HEK293 (cell line): ENCODE measurements around the gene NTN4.

Source experiments
- CTCF ChIA-PET: fragments of 350-600 bp; formaldehyde crosslinking; extraction: SDS; loops from one replicate; lab custom pipeline; 2021; ENCODE audit warnings: antibody characterized with exemption; lab: Yijun Ruan, JAX
- POLR2A ChIA-PET: fragments of 300-600 bp; formaldehyde crosslinking; extraction: SDS; loops from one replicate; lab custom pipeline; 2020; ENCODE audit warnings: antibody characterized with exemption, inconsistent platforms; lab: Yijun Ruan, JAX
- H3K27ac ChIP-seq: fragments of 200-500 bp; sonication (Bioruptor generic); 2 replicates; pipeline ENCODE4 v1.5.1; 2014; ENCODE audit warnings: low read depth, low read length, control low read depth, inconsistent platforms; ENCODE audit errors: extremely low read depth
- H3K36me3 ChIP-seq, 2 experiments: fragments of 200-500 bp in 1 of 2; sonication (Bioruptor generic) in 1 of 2; 1 replicate in 1 of 2; 2 replicates in 1 of 2; pipeline ENCODE4 v1.5.1; 2014 to 2017; ENCODE audit warnings: inconsistent platforms in 2 of 2, low read length in 2 of 2; ENCODE audit not compliant: control insufficient read depth in 2 of 2, insufficient read depth in 1 of 2
- H3K4me1 ChIP-seq: fragments of 200-500 bp; sonication (Bioruptor generic); 2 replicates; pipeline ENCODE4 v1.5.1; 2014; ENCODE audit warnings: mild to moderate bottlenecking, low read length, inconsistent platforms; ENCODE audit not compliant: control insufficient read depth, insufficient read depth
- H3K4me3 ChIP-seq: 2 replicates; pipeline ENCODE4 v1.5.1; 2011; ENCODE audit warnings: low read depth, mild to moderate bottlenecking, control low read depth, low read length, moderate library complexity
- H3K9me3 ChIP-seq: fragments of 200-500 bp; sonication (Bioruptor generic); 2 replicates; pipeline ENCODE4 v1.5.1; 2014; ENCODE audit warnings: low read depth, low read length, inconsistent platforms; ENCODE audit not compliant: control insufficient read depth, insufficient read depth
- GLIS2 ChIP-seq: fragments of 450-650 bp; formaldehyde crosslinking; IDR thresholded peaks from 2 replicates; pipeline ENCODE4 v1.5.1; 2016; ENCODE audit warnings: missing biosample characterization, missing genetic modification characterization
- HOXA7 ChIP-seq: sonication (generic); formaldehyde crosslinking; IDR thresholded peaks from 2 replicates; pipeline ENCODE4 v1.8.1; 2022; ENCODE audit warnings: missing genetic modification reagents, borderline replicate concordance
- PATZ1 ChIP-seq: fragments of 450-650 bp; formaldehyde crosslinking; IDR thresholded peaks from 2 replicates; pipeline ENCODE4 v1.5.1; 2016; ENCODE audit warnings: missing biosample characterization, missing genetic modification characterization
- SP7 ChIP-seq: fragments of 450-650 bp; formaldehyde crosslinking; IDR thresholded peaks from 2 replicates; pipeline ENCODE4 v1.5.1; 2016; ENCODE audit warnings: missing biosample characterization, missing genetic modification characterization
- TRIM28 ChIP-seq: IDR thresholded peaks from 2 replicates; pipeline ENCODE4 v1.6.1; 2011; ENCODE audit warnings: low read length, control low read depth, borderline replicate concordance
- ZBTB17 ChIP-seq: fragments of 450-650 bp; formaldehyde crosslinking; IDR thresholded peaks from 2 replicates; pipeline ENCODE4 v1.5.1; 2016; ENCODE audit warnings: missing biosample characterization, missing genetic modification characterization
- ZBTB6 ChIP-seq: fragments of 450-650 bp; formaldehyde crosslinking; IDR thresholded peaks from 2 replicates; pipeline ENCODE4 v1.5.1; 2017; ENCODE audit warnings: missing biosample characterization, missing genetic modification characterization
- ZBTB7A ChIP-seq: fragments of 450-650 bp; formaldehyde crosslinking; IDR thresholded peaks from 2 replicates; pipeline ENCODE4 v1.5.1; 2016; ENCODE audit warnings: low read depth, missing biosample characterization, missing genetic modification characterization
- ZBTB8A ChIP-seq: fragments of 450-650 bp; formaldehyde crosslinking; IDR thresholded peaks from 2 replicates; pipeline ENCODE4 v1.5.1; 2016; ENCODE audit warnings: missing biosample characterization, missing genetic modification characterization
- ZNF112 ChIP-seq: fragments of 450-650 bp; formaldehyde crosslinking; IDR thresholded peaks from 2 replicates; pipeline ENCODE4 v1.5.0; 2017; ENCODE audit warnings: missing biosample characterization, missing genetic modification characterization
- ZNF133 ChIP-seq: fragments of 450-650 bp; formaldehyde crosslinking; IDR thresholded peaks from 2 replicates; pipeline ENCODE4 v1.5.1; 2016; ENCODE audit warnings: missing biosample characterization, missing genetic modification characterization
- ZNF146 ChIP-seq: fragments of 450-650 bp; formaldehyde crosslinking; IDR thresholded peaks from 2 replicates; pipeline ENCODE4 v1.5.1; 2016; ENCODE audit warnings: missing biosample characterization, missing genetic modification characterization
- ZNF155 ChIP-seq: fragments of 450-650 bp; formaldehyde crosslinking; IDR thresholded peaks from 2 replicates; pipeline ENCODE4 v1.5.1; 2016; ENCODE audit warnings: missing biosample characterization, missing genetic modification characterization
- ZNF157 ChIP-seq: fragments of 450-650 bp; formaldehyde crosslinking; IDR thresholded peaks from 2 replicates; pipeline ENCODE4 v1.5.1; 2016; ENCODE audit warnings: missing biosample characterization, missing genetic modification characterization
- ZNF174 ChIP-seq: fragments of 450-650 bp; formaldehyde crosslinking; IDR thresholded peaks from 2 replicates; pipeline ENCODE4 v1.5.0; 2017; ENCODE audit warnings: missing biosample characterization, mild to moderate bottlenecking, missing genetic modification characterization
- ZNF335 ChIP-seq: fragments of 450-650 bp; formaldehyde crosslinking; conservative IDR thresholded peaks from 2 replicates; pipeline ENCODE4 v1.5.1; 2016; ENCODE audit warnings: missing biosample characterization, missing genetic modification characterization
- ZNF341 ChIP-seq: fragments of 450-650 bp; formaldehyde crosslinking; IDR thresholded peaks from 2 replicates; pipeline ENCODE4; 2016; ENCODE audit warnings: low read depth, missing biosample characterization, missing genetic modification characterization
- ZNF391 ChIP-seq: fragments of 450-650 bp; formaldehyde crosslinking; IDR thresholded peaks from 2 replicates; pipeline ENCODE4 v1.5.1; 2016; ENCODE audit warnings: low read depth, missing biosample characterization, missing genetic modification characterization, borderline replicate concordance
- ZNF555 ChIP-seq: fragments of 450-650 bp; formaldehyde crosslinking; conservative IDR thresholded peaks from 2 replicates; pipeline ENCODE4 v1.5.1; 2017; ENCODE audit warnings: missing biosample characterization, mild to moderate bottlenecking, missing genetic modification characterization, inconsistent platforms
- ZNF560 ChIP-seq: fragments of 450-650 bp; formaldehyde crosslinking; IDR thresholded peaks from 2 replicates; pipeline ENCODE4 v1.5.1; 2017; ENCODE audit warnings: missing biosample characterization, missing genetic modification characterization, borderline replicate concordance
- ZNF600 ChIP-seq: fragments of 450-650 bp; formaldehyde crosslinking; IDR thresholded peaks from 2 replicates; pipeline ENCODE4 v1.5.1; 2016; ENCODE audit warnings: missing biosample characterization, missing genetic modification characterization
- ZNF777 ChIP-seq: fragments of 450-650 bp; formaldehyde crosslinking; IDR thresholded peaks from 2 replicates; pipeline ENCODE4 v1.5.1; 2017; ENCODE audit warnings: missing biosample characterization, missing genetic modification characterization, borderline replicate concordance
- ZXDB ChIP-seq: fragments of 450-650 bp; formaldehyde crosslinking; IDR thresholded peaks from 2 replicates; pipeline ENCODE4 v1.5.1; 2016; ENCODE audit warnings: missing biosample characterization, missing genetic modification characterization
- TF ChIP-seq, protein P1 (sequence below): fragments of 450-650 bp; formaldehyde crosslinking; IDR thresholded peaks from 2 replicates; pipeline ENCODE4 v1.5.1; 2017; ENCODE audit warnings: missing biosample characterization, missing genetic modification characterization
- TF ChIP-seq, protein P2 (sequence below): fragments of 450-650 bp; formaldehyde crosslinking; IDR thresholded peaks from 2 replicates; pipeline ENCODE4 v1.5.1; 2016; ENCODE audit warnings: missing biosample characterization, missing genetic modification characterization
- TF ChIP-seq, protein P3 (sequence below): fragments of 450-650 bp; formaldehyde crosslinking; conservative IDR thresholded peaks from 2 replicates; pipeline ENCODE4 v1.5.1; 2016; ENCODE audit warnings: low read depth, missing biosample characterization, missing genetic modification characterization

NTN4 gene

DNA sequence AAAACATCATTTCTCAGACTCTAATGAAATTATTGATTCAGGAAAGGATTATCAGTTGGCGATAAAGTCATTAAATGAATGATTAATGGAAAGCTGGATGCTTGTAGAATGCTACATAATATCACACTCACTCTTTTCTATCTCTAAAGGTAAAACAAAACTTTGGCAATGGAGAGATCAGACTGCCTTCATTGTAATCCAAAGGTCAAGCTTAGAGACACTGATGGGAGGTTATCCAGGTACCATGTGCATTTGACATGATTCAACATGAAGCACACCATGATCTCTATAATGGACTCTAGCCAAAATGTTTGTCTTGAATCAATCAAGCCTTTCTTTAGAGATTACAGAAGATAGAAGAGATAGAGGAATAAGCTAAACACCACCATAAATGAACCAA lies 129.2 kb downstream of the NTN4 start:
- Histone ChIP-seq H3K4me3 (no peak overlapping the region), H3K36me3 (no peaks in the 10 kb centered on the region), H3K9me3 (no peaks in the 10 kb centered on the region), H3K4me1 (0 out of 2 replicates have a peak, but pooled peaks cover 3% of the 10 kb centered on the region), H3K27ac (no peak overlapping the region)
- ChIA-PET CTCF (interaction anchor here (1.8 kb wide), 1 partner anchor 78 kb away, joined by 6 read pairs; no protein-coding TSS in a partner anchor), POLR2A (interaction anchor here (0.6 kb wide), 1 partner anchor 23 kb away, joined by 3 read pairs; no protein-coding TSS in a partner anchor)
- TF ChIP-seq, protein P1, sequence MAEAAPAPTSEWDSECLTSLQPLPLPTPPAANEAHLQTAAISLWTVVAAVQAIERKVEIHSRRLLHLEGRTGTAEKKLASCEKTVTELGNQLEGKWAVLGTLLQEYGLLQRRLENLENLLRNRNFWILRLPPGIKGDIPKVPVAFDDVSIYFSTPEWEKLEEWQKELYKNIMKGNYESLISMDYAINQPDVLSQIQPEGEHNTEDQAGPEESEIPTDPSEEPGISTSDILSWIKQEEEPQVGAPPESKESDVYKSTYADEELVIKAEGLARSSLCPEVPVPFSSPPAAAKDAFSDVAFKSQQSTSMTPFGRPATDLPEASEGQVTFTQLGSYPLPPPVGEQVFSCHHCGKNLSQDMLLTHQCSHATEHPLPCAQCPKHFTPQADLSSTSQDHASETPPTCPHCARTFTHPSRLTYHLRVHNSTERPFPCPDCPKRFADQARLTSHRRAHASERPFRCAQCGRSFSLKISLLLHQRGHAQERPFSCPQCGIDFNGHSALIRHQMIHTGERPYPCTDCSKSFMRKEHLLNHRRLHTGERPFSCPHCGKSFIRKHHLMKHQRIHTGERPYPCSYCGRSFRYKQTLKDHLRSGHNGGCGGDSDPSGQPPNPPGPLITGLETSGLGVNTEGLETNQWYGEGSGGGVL (tag by site-specific recombination), result no peak
- TF ChIP-seq ZBTB17 (tag by site-specific recombination), result no peak
- TF ChIP-seq ZNF777, result no peak
- TF ChIP-seq ZXDB (tag by site-specific recombination), result no peak
- no peak for TF ChIP-seq PATZ1 (tag by site-specific recombination)
- TF ChIP-seq GLIS2, result no peak
- TF ChIP-seq ZNF112 (tag by site-specific recombination), result no peak
- TF ChIP-seq ZNF133, result no peak
- TF ChIP-seq TRIM28, result no peak
- TF ChIP-seq ZBTB7A, result no peak
- TF ChIP-seq ZNF155 (tag by site-specific recombination), result no peak
- no peak for TF ChIP-seq ZNF157 (tag by site-specific recombination)
- no peak for TF ChIP-seq ZNF555 (tag by site-specific recombination)
- no peak for TF ChIP-seq ZNF341
- no peak for TF ChIP-seq ZNF391 (tag by site-specific recombination)
- TF ChIP-seq ZNF146 (tag by site-specific recombination), result no peak
- no peak for TF ChIP-seq SP7 (tag by site-specific recombination)
- no peak for TF ChIP-seq ZBTB8A (tag by site-specific recombination)
- no peak for TF ChIP-seq ZNF560 (tag by site-specific recombination)
- TF ChIP-seq ZNF335, result no peak

GRCh38 chr12:95658386-95658785 lies 132.2 kb downstream of the NTN4 start:
- Histone ChIP-seq H3K4me3 (no peak overlapping the region), H3K36me3 (no peaks in the 10 kb centered on the region), H3K27ac (no peak overlapping the region), H3K9me3 (no peaks in the 10 kb centered on the region), H3K4me1 (0 out of 2 replicates have a peak, but pooled peaks cover 2% of the 10 kb centered on the region)
- POLR2A ChIA-PET, result no interaction called here
- CTCF ChIA-PET, result interaction anchor here (0.7 kb wide), 1 partner anchor 18 kb away, joined by 3 read pairs; no protein-coding TSS in a partner anchor
- TF ChIP-seq PATZ1 (tag by site-specific recombination) (no peak), ZNF600 (tag by site-specific recombination) (no peak), ZNF174 (no peak), ZBTB6 (tag by site-specific recombination) (no peak), HOXA7 (CRISPR knock-in tag) (no peak)
- TF ChIP-seq, protein P2, sequence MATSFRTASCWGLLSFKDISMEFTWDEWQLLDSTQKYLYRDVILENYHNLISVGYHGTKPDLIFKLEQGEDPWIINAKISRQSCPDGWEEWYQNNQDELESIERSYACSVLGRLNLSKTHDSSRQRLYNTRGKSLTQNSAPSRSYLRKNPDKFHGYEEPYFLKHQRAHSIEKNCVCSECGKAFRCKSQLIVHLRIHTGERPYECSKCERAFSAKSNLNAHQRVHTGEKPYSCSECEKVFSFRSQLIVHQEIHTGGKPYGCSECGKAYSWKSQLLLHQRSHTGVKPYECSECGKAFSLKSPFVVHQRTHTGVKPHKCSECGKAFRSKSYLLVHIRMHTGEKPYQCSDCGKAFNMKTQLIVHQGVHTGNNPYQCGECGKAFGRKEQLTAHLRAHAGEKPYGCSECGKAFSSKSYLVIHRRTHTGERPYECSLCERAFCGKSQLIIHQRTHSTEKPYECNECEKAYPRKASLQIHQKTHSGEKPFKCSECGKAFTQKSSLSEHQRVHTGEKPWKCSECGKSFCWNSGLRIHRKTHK (tag by site-specific recombination), result no peak
- TF ChIP-seq, protein P3, sequence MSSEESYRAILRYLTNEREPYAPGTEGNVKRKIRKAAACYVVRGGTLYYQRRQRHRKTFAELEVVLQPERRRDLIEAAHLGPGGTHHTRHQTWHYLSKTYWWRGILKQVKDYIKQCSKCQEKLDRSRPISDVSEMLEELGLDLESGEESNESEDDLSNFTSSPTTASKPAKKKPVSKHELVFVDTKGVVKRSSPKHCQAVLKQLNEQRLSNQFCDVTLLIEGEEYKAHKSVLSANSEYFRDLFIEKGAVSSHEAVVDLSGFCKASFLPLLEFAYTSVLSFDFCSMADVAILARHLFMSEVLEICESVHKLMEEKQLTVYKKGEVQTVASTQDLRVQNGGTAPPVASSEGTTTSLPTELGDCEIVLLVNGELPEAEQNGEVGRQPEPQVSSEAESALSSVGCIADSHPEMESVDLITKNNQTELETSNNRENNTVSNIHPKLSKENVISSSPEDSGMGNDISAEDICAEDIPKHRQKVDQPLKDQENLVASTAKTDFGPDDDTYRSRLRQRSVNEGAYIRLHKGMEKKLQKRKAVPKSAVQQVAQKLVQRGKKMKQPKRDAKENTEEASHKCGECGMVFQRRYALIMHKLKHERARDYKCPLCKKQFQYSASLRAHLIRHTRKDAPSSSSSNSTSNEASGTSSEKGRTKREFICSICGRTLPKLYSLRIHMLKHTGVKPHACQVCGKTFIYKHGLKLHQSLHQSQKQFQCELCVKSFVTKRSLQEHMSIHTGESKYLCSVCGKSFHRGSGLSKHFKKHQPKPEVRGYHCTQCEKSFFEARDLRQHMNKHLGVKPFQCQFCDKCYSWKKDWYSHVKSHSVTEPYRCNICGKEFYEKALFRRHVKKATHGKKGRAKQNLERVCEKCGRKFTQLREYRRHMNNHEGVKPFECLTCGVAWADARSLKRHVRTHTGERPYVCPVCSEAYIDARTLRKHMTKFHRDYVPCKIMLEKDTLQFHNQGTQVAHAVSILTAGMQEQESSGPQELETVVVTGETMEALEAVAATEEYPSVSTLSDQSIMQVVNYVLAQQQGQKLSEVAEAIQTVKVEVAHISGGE (tag by site-specific recombination), result no peak
